GM11168 (cell line): ENCODE data around the gene EDEM3.

Experiments used
- in situ Hi-C: fragments of 300-500 bp; cut with MboI; formaldehyde crosslinking; loops from one replicate; pipeline ENCODE4 v1.12.0; 2022; ENCODE audit warnings: low sequenced_read_pairs; ENCODE audit not compliant: unreplicated experiment

Gene EDEM3

DNA sequence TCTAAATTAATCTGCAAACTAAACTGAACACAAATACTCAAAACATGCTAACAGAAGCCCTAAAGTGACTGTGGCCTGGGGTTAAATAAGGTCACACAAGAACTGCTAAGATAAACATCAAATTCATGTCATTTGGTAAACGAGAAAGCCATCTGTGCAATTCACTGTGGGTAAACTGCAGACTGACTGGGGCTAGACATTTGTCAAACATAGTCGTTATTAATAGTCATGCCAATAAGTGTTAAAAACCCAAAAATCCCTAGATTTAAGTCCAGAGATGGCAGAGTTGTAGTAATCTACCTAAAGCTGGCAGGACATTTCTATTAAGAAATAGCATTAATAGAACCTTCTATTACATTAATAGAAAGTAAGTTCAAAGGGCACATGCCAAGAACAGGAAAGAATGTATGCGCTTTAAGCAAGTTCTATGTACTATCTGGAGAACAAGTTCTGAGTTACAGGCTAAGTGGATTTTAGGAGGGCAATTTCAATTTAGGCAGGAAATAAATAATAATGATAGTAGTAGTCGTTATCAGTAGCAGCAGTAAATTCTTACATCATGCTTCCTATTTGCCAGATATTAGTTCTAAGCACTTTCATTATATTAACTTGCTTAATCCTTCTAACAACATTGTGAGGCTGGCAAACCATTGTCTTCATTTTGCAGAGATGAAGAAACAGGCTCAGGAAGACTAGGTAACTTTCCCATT lies 8.6 kb downstream of the EDEM3 start:
- in situ Hi-C loops: no loop called here

DNA sequence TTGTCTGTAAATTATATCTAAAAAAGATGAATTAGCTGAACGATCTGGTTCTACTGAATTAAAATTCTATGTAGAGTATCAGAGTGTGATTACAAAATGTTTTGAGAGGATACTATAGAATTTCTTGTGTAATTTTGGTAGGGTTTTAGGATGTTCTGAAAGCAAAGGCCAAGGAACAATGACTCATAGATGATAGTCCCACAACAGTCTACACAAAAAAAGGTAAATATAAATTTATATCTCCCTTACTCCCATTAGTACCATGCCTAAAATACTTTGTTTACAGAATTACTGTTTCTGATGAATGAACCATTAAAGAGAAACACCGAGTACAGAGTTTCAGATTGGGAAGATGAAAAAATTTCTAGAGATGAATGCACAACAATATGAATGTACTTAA lies 9.5 kb downstream of the EDEM3 start:
- in situ Hi-C loops: no loop called here

DNA sequence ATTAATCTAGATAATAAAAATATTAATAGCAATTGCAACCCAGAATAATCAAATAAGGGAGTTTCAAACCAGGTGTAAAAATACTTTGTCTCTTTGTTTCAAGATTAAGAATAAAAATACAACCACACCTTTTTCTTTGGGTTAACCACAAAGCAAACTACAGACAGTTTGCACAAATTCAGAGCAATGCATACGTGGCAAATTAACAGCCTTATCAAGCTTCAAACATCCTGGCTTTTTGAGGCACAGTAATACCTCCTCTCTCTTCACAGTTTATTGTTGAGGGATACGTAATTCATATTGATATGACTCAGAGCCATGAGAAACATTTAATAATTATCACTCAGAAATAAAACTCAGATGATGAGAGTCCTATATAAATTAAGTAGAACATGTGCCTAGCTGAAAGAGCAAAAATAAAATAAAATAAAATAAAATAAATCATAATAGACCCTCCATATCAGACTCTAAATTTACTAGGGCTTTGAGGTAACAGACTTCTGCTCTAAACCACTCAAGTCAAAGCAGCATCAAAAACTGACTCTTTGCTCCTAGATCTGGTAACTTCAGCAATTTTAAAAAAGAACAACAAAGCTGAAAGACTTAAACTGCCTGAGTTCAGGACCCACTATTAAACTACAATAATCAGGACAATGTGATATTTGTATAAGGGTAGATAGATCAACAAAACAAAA lies 11.4 kb downstream of the EDEM3 start:
- in situ Hi-C loops: no loop called here

DNA sequence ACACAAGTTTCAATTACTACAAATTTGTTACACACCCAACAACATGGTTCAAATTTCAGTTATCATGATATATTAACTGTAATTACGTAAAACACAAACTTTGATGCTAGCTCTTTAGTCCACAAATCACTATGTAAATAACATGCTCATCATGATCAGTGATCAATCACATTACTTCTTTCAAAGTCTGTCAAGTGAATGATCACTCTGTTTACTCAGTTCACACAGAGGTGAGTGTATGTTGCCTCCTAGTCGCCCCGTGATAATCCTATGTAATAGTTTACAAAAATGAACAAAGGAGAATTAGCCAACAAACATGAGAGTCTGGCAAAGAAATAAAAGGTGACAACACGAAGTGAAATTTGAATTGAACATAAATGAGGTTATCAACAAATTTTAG lies 14.3 kb downstream of the EDEM3 start:
- in situ Hi-C loops: no loop called here

DNA sequence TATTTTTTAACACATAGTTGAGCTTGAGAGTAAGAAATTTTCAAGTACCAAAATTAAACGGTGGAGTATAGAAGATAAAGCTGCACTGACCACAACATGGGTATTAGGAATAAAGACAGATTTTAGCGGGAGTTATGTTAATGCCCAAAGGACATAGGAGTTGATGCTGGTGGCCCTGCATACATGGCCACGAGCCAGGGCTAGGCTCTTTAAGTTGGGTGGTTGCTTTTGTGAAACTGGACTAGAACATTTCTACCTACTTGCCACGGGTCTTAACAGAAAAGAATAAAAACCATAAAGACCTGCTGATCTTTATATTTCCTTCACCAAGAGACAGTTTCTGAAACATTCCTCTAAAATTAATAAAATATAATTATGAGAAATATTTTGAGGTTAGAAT lies 14.9 kb downstream of the EDEM3 start:
- in situ Hi-C loops: no loop called here

DNA sequence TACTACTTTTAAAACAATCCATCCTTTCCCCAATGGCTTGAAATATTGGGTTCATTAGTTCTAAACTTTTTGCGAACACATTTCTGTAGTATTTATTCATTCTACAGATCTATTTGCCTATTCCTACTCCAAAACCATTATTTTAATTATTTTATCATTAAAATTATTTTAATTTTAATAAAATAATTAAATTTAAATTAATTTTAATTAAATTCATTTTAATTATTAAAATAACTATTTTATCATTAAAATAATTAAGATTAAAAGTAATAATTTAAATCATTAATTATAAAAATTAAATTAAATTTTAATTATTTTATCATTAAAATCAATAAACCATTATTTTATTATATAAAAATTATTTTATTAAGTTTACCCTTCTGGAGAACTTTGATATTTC lies 15.6 kb downstream of the EDEM3 start:
- in situ Hi-C loops: no loop called here

DNA sequence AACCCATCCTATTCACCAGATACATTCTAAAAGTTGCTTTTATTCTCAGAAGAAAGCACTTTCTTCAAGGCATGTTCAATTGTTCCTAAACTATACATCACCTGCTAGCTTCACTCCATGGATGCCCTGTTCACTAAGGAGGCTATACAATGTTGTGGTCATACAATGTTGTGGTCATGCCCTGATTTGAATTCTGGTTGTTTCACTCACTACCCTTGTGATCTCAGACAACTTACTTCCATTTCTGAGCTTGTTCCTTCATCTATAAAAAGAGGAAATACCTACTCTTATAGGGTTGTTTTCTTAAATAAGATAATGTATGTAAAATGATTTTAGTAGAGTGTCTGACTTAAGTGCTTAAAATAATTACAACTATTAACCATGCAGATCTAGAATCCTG lies 19.7 kb downstream of the EDEM3 start:
- in situ Hi-C loops: no loop called here

DNA sequence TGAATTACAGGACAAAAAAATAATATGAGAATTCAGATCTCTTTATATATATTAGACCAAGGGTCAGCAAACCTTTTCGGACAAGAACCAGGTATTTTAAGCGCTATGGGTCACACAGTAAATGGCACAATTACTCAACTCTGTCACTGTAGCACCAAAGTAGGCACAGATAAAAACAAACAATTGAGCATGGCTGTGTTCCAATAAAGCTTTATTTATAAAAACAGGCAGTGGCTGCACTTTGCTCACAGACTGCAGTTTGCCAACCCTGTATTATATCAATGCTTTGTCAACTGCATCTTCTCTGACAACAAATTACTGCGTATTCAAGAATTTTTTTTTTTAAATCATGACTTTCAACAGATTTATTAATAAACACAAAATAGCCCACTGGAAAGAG lies 29.8 kb downstream of the EDEM3 start:
- in situ Hi-C loops: no loop called here

DNA sequence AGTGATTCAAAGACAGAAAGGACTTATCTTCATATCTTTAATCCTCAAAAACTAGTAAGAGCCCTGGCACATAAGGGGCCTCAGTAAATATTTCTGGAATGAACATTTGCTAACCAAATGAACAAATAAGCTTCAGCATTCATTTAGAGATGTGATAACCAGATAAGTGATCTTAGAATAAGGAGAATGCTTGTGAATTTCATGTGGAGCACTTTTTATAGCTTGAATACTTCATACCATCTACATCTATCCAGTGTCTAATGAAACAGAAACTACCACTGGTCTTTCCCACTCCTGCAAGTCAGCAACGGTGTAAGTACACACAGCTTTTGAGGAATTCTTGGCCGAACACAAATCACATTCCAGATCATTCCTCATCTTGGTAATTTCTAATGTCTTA lies 38.5 kb downstream of the EDEM3 start:
- in situ Hi-C loops: no loop called here

DNA sequence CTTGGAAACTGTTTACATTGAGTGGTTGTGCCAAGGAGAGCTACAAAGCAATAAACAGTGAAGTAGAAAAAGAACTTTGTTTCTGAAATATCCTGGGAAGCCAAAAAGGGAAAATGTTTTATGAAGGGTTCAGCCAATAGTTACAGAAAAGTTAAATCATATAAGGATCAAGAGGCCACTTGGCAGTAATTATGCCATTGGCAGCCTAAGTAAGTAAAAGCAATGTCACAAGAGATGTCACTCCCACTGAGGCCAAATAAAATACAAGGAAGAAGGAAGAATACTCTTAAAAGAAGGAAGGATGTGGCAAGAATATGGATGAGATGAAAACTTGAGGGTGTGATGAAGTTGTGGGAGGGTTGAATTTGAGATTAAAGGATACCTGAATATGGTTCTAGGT lies 45.2 kb downstream of the EDEM3 start:
- in situ Hi-C loops: no loop called here

DNA sequence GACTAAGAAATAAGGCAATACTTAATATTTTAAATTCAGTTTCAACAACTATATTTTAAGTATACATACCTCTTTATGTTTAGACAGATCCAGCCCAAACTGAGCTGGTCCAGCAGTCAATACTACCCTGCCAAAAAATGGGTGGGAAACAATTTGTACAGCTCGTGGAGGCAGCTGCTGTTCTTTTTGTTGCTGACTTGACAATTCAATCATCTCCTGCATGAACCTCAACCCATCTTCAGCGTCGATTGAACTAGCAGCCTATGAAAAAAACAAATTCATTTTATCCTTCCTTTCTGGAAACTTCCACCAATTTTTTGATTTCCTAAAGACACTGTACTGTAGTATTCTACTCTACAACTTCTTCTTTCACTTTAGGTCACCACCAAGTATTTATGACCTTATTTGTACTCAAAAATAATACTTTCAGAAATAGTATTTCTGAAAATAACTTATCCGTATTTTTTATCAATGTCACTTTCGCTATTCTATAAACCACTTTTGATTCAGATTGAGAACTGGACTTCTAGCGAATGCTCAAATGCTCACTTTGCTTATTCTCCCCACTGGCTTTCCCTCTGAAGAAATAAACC lies 46.5 kb downstream of the EDEM3 start:
- in situ Hi-C loops: no loop called here

DNA sequence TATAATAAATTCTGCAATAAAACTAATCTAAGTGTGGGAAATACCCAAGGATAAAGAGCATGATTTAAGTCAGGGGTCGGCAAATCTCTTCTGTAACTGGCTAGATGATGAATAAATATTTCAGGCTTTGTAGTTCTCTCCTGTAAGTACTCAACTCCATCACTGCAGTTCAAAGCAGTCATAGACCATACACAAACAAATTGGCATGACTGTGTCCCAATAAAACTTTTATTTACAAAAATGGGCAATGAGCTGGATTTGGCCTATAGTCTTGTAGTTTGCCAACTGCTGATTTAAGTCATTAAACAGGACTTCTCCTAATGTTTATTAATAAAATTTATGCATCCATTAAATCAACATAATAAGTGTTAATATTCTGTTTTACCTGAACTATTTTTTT lies 49.4 kb downstream of the EDEM3 start:
- in situ Hi-C loops: no loop called here

DNA sequence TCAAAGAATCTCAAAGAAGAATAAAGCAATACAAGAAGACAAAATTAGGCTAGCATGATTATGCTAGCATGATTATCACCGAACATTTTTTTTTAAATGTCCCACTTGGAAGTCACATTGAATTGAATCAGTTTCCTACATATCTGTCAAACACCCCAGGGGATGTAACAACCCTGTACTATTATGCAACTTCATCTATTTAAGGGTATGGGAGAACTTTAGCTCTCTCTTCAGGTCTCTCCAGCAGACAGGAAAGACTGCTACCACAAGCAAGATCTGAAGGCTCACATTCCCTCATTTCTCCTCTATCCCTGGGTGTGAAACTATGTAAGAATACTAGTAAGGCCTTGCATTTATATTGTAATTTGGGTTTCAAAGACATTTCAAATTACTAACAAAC lies 52.8 kb downstream of the EDEM3 start:
- in situ Hi-C loops: no loop called here

DNA sequence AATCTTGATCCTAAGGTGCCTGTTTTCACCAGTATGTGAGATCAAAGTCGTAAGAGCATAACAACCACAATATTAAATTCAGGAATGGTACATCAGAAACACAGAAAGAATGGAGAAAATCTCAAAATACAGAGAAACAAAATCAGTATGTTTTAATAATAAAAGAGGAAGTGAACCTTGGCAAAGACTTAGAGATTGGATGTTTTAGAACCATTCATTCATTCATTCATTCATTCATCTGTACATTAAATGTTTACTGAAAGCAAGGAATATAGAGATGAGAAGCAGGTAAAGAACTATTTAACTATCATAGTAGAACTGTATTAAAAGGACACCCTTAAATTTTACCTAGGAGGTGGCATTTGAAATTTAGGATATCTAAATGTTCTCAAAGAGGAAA lies 55.7 kb downstream of the EDEM3 start:
- in situ Hi-C loops: no loop called here

DNA sequence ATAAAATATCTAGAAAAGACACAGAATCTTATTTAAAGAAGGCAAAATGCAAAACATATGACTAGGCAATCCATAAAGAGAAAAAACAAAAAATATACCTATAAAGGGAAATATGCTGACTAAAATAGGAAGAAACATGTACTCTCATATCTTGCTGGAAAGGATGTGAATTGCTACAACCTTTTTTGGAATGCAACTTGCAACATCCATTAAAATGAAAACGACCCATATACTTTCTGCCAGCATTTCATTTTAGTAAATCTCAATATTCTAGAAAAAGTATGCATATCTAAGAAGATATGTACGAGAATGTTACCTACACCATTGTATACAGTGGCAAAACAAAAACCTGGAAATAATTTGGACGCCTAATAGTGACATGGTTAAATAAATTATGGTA lies 56.6 kb downstream of the EDEM3 start:
- in situ Hi-C loops: no loop called here

DNA sequence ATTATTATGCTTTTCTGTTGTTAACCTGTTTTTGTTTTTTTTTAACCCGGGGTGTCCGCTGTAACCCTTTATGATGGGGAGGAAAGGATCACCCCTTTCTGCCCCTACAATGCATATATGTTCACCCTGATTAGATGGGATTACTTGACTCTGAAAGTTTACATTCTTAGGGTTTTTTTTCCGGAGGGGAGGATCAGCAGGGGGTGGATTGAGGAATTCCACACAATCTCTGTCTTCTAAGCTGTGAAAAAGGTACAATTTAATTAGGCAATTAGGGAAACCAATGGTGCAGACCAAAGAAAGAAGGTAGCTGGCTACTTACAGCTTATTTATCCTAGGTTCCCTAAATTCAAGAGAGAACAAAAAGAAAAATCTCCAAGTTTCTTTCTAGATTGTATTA lies 58.3 kb downstream of the EDEM3 start:
- in situ Hi-C loops: no loop called here

DNA sequence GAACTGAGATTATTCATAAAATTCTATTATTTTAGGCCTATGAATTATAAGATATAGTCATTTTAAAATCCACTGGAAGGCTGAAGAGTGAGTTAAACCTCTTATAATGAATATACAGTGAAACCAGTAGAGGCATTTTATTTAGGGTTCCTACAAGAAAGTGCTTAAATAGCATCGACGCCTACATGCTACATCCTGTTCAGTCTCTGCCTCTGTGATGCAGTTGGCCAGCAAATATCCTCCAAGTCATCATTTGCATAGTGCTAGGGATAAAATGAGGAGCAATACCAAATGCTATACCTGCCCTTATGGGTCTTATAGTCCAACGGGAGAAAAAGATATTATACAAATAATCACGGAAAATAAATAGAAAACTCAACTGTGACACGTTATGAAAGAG lies 59.6 kb downstream of the EDEM3 start:
- in situ Hi-C loops: no loop called here

DNA sequence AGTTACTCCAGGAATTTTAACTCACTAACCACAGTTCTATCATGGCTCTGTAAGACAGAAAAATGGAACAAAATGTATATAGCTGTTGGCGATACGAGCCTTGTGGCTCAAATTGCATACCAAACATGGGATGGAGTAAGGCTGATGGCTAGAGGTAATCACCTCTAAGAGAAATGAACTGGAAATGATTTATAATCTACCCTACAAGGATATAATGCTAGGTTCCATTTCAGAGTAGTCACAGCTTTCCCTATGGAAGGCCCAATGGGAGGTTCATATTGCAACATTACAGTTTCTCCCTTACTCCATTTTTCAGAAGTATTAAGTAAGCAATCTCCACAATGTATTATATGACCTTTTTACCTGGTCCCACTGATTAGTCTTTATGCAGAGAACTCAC lies 61.6 kb downstream of the EDEM3 start:
- in situ Hi-C loops: no loop called here

DNA sequence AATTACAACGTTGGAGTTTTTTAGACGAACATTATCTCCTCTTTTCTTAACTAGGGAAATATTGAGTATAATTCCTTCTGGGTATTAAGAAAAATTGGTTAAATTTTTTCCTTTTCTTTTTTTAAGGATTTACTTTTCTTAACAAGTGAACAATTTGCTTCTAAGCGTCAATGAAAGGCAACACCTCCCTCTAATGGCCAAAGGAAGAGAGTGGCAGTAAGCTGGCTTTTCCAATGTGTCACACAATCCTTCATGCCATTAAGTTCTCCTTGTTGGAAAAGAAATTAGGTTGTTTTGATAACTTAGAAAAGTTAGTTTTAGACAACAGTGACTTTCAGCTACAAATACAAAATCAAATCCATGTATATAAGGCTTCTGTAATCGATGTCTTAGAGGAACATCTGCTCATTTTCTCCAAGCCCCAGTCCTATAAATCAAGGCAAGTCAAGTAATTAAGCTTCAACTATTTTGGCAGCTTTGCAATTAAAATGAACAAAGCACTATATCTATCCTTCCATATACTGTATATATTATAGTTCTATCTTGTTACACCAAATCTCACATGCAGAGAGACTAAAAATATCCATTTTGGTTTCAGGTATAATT lies 62.8 kb downstream of the EDEM3 start:
- in situ Hi-C loops: no loop called here

DNA sequence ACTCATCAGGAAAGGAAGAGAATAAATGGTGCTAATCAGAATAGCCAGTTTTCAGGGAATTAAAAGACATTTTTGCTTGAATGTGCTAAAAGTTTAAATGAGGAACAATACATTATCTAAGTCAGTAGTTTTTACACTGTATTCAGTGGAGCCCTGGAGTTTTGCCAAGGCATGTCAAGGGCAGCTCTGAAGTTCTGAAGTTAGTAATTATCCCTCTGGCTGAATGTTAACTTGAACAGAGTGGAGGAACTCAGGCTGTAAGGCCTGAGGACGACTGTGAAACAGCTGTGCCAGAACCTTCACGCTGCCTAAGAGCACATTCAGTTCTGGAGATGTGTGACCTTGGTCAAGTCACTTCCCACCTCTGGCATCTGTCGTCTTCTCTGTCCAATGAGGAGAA lies 68.1 kb downstream of the EDEM3 start:
- in situ Hi-C loops: no loop called here

DNA sequence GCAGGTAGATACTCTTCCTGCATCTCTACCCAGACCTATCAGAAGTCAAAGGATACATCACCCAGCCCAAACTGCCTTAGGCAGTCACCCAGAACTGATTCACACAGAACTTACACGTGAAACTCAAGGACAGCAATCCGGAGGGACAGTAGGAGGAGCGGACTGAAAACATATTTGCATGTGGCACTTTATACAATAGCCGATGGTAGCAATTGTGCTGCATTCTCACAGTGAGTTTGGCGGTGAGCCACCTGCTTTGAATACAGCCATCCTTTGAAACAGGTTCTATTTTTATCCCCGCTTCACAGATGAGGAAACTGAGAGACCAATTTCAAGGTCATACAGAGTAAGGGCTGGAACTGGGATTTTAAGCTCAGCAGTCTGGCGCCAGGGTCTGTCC lies 69.5 kb downstream of the EDEM3 start:
- in situ Hi-C loops: no loop called here
